Adrenal gland (tissue), 12 donors: Measurements from ENCODE around the gene MRPL28. TPM values are rescaled to one million over a fixed set of nuclear protein-coding genes. Genes with fewer than 3 reads are reported as not detected.
"Not testable (repeated sequence)": the region's sequence is repeated elsewhere in the genome, so short reads cannot be mapped to it uniquely, and the experiment has no call there.

Experiments
- DNase-seq, 7 donors: peaks; one replicate each; pipeline ENCODE4 v3.0.0-alpha.2; 2019 to 2020
- H3K27ac ChIP-seq, 5 donors: fragments of 200-600 bp; sonication (generic) in 4 of 5; 1 replicate in 3 of 5; 2 replicates in 2 of 5; pipeline versions ENCODE4 v1.5.1 to v1.8.0; 2016 to 2020; ENCODE audit warnings: mild to moderate bottlenecking in 1 of 5
- H3K27me3 ChIP-seq: fragments of 200-600 bp; 2 replicates; pipeline ENCODE4 v1.8.0; 2021
- H3K36me3 ChIP-seq, 2 donors: fragments of 200-600 bp; replicated peaks in 1 of 2; 1 replicate in 1 of 2; 2 replicates in 1 of 2; pipeline versions ENCODE4 v1.5.1 to v1.8.0; 2018 to 2022
- H3K4me1 ChIP-seq, 2 donors: fragments of 200-600 bp; replicated peaks in 1 of 2; 1 replicate in 1 of 2; 2 replicates in 1 of 2; pipeline versions ENCODE4 v1.5.1 to v1.8.0; 2018 to 2021
- H3K4me3 ChIP-seq, 4 donors: fragments of 200-600 bp; sonication (generic) in 3 of 4; one replicate each; pipeline ENCODE4 v1.5.1; 2016 to 2018
- H3K9me3 ChIP-seq, 3 donors: fragments of 200-600 bp; sonication (generic) in 1 of 3; replicated peaks in 1 of 3; 1 replicate in 2 of 3; 2 replicates in 1 of 3; pipeline versions ENCODE4 v1.5.1 to v1.8.0; 2016 to 2021
- POLR2A ChIP-seq, 2 donors: fragments of 450-650 bp; IDR thresholded peaks; one replicate each; pipeline ENCODE4 v1.6.1; 2017; ENCODE audit warnings: antibody characterized with exemption in 2 of 2, mild to moderate bottlenecking in 2 of 2, moderate library complexity in 1 of 2
- WGBS, 4 donors: extraction: QIAGEN DNeasy Blood & Tissue Kit in 2 of 4; methylation state at CpG; one replicate each; pipeline versions ENCODE4 v1.1.5 to v1.1.7; 2013 to 2017; 5-methylcytosine and 5-hydroxymethylcytosine counted together
- intact Hi-C, 2 donors: fragments of 100-400 bp; cut with DNase I; formaldehyde crosslinking; loops; one replicate each; pipeline versions ENCODE4 v1.14.1 to v1.15.0; 2022 to 2023
- polyA plus RNA-seq, 3 donors: library from polyadenylated mRNA; stranded (reverse); fragments of 200-250 nt in 2 of 3; fragments of 350-450 nt in 1 of 3; fragmentation: Illumina TruSeq in 1 of 3; extraction: RNeasy Lipid Tissue Mini Kit (QIAGEN cat#74804) in 1 of 3; gene quantifications; one replicate each; pipeline ENCODE4 v1.2.3, GENCODE V29; 2013 to 2014
- total RNA-seq, 9 donors: library from RNA; depleted of rRNA in 4 of 9; stranded (reverse); fragments of >200 nt in 4 of 9; fragments of 120-200 nt in 1 of 9; fragmentation: NEBNext Ultra II Directional in 1 of 9; extraction: Animal tissue kit (Norgen Biotek cat#: 25700) in 1 of 9; gene quantifications; one replicate each; pipeline versions ENCODE4 v1.1.0 to v1.2.4, GENCODE V29; 2013 to 2023
- TF ChIP-seq, protein P1 (sequence below), 6 experiments: fragments of 450-650 bp in 4 of 6; fragments of 200-600 bp in 2 of 6; sonication (generic) in 1 of 6; IDR thresholded peaks; 1 replicate in 5 of 6; 2 replicates in 1 of 6; pipeline versions ENCODE4 v1.5.1 to v1.8.0; 2016 to 2021; ENCODE audit warnings: antibody characterized with exemption in 6 of 6, mild to moderate bottlenecking in 2 of 6, moderate library complexity in 1 of 6
- donor health status: healthy with polysubstance abuse.
- donor health status: Bipolar disorder and iron deficiency.
- donor health status: DM: yes; HTN: yes; CAD: no.
- donor health status: DM: no; HTN: no; CAD: no.
- donor health status: DM: no; HTN: no; CAD: no.
- donor health status: DM: yes; HTN: yes; CAD: no.

The MRPL28 gene
- total and polyA plus RNA-seq, 12 donors, result 42.9 to 155 (median 81.4) TPM

DNA sequence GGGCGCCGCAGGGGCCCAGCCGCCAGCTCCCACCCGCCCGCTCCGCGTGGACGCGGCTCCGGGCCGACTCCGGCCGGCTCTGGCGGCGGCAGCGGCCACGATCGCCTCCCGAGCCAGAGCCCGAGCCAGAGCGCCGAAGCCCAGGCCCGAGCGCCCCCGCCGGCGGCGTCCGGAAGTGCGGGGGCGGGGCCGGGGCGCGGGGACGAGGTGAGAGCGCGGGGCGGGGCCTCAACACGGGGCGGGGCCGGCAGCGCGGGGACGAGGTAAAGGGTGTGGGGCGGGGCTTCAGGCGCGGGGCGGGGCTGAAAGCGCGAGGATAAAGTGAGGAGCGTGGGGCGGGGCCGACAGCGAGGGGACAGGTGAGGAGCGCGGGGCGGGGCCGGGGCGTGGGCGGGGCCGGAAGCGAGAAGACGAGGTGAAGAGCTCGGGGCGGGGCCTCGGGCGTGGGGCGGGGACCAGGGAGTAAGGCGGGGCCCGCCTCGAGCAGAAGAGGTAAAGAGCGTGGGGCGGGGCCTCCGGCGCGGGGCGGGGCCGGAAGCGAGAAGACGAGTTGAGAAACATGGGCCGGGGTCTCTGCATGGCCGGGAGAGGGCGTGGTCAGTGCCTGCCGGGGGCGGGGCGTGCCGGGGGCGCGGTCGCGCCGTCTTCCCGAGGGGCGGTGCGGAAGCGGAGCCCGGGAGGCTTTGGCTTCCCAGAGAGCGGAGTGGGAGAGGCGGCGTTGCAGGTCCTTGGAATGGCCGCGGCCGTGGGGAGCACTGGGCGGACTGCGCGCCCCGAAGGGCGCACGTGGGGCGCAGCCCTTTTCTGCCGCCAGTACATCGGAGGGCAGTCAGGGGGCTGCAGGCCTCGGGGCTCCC, 17.6 kb downstream of the MRPL28 start, which contains the start of gene AXIN1:
TSS of gene AXIN1 (minus strand) at position 177 of the 857 bp plus-strand sequence. CDS start 5,698 bp downstream, outside the sequence.
- WGBS, 4 donors, result 1 to 2% (median 1%) methylated on average over 16 to 113 of the region's 113 CpGs
- intact Hi-C loops, result loop anchor here (10.0 kb wide), 1 partner anchor 118 kb away; the partner anchor contains the start of gene FAM234A (in 2 of the 2)
- Histone ChIP-seq H3K27ac (peak within 1 kb of the TSS in 2 of 5 donors; percentile 47 to 85), H3K36me3 (no peaks in the 10 kb centered on the region), H3K4me3 (peak within 1 kb of the TSS in 3 of 4 donors; percentile 11 to 89 (median 56)), H3K9me3 (no peaks in the 10 kb centered on the region), H3K4me1 (peaks cover 19 to 28% of the 10 kb centered on the region in 2 donors), H3K27me3 (no peaks in the 10 kb centered on the region)
- TF ChIP-seq POLR2A (IDR thresholded peaks at IDR 0.05), result peak; percentile 49 to 58
- TF ChIP-seq, protein P1, sequence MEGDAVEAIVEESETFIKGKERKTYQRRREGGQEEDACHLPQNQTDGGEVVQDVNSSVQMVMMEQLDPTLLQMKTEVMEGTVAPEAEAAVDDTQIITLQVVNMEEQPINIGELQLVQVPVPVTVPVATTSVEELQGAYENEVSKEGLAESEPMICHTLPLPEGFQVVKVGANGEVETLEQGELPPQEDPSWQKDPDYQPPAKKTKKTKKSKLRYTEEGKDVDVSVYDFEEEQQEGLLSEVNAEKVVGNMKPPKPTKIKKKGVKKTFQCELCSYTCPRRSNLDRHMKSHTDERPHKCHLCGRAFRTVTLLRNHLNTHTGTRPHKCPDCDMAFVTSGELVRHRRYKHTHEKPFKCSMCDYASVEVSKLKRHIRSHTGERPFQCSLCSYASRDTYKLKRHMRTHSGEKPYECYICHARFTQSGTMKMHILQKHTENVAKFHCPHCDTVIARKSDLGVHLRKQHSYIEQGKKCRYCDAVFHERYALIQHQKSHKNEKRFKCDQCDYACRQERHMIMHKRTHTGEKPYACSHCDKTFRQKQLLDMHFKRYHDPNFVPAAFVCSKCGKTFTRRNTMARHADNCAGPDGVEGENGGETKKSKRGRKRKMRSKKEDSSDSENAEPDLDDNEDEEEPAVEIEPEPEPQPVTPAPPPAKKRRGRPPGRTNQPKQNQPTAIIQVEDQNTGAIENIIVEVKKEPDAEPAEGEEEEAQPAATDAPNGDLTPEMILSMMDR (IDR thresholded peaks at IDR 0.05), result peak in 3 of 6 experiments; percentile 47 to 72 (median 69)
- peak; percentile 100 for DNase-seq

DNA sequence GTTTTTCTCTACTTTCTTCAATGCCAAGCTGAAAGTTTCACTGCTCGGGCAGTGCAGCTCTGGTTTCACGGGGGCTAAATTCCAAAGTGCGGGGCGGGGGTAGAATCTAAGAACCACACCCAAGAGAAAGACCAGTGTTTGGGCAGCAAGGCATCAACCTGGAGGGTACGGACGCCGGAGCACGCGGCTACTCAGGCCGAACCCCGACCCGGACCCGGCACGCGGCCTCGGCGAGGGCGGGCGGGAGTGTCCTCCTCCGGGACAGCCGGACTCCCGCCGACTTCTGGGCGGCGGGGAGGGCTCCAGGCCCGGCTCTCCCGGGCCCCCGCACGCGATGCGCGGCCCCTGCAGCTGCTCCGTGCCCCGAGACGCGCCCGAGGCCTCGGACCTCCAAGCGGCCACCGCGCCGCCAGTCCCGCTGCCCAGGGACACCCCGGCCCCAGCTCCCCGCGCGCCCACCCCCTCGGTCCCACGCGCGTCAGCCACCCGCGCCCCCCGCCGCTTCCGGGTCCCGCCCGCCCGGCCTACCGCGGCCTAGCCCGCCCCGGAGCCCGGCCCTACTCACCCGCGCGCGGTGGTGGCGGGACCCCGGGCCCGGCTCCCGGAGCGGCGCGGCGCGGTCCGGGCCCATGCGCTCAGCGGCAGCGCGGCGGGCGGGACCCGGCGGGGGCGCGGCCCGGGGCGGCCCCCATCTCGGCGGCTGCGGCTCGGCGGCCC, 18.4 kb downstream of the MRPL28 start:
- peak overlapping the region in 2 of 5 donors; percentile 47 to 85 for H3K27ac ChIP-seq
- no peaks in the 10 kb centered on the region for H3K9me3 ChIP-seq
- intact Hi-C loops, result loop anchor here (10.0 kb wide), 1 partner anchor 117 kb away; the partner anchor contains the start of gene FAM234A (in 2 of the 2)
- H3K4me3 ChIP-seq, result peak overlapping the region in 3 of 4 donors; percentile 11 to 89 (median 56)
- no peaks in the 10 kb centered on the region for H3K27me3 ChIP-seq
- DNase-seq, result peak in 1 of 7 donors; percentile 58
- no peak for TF ChIP-seq POLR2A (IDR thresholded peaks at IDR 0.05)
- TF ChIP-seq, protein P1 (IDR thresholded peaks at IDR 0.05), result no peak
- H3K4me1 ChIP-seq, result peaks cover 19 to 28% of the 10 kb centered on the region in 2 donors
- 0 to 22% (median 2%) methylated on average over 4 to 93 of the region's 95 CpGs for WGBS, 4 donors
- H3K36me3 ChIP-seq, result no peaks in the 10 kb centered on the region

DNA sequence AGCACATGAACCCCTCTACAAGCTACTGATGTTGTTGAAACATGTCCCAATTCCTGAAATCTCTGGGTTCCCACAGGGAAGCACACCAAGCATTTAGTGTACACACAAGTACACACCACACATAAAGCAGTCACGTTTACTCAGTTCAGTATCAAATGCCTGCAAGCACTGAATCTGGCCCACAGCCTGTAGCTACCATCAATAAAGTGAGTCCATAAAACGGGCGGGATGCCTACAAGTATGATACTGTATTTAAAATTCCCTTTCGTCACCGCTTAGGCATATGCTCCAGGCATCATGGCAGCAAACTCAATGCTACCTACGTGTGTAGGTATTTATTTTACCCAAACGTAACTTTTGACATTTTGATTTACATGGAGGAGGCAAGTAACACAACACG, 20.1 kb downstream of the MRPL28 start:
- Histone ChIP-seq H3K27me3 (no peaks in the 10 kb centered on the region), H3K27ac (no peak overlapping the region), H3K36me3 (peaks cover 0 to 10% of the 10 kb centered on the region in 2 donors), H3K4me3 (no peak overlapping the region), H3K4me1 (peaks cover 19 to 28% of the 10 kb centered on the region in 2 donors), H3K9me3 (no peaks in the 10 kb centered on the region)
- WGBS, 4 donors, result 81 to 92% (median 88%) methylated on average over 8 of the region's 8 CpGs
- intact Hi-C loops, result loop anchor here (10.0 kb wide), 1 partner anchor 115 kb away; the partner anchor contains the start of gene FAM234A (in 2 of the 2)
- no peak for DNase-seq
- TF ChIP-seq POLR2A (IDR thresholded peaks at IDR 0.05), result no peak
- TF ChIP-seq, protein P1 (IDR thresholded peaks at IDR 0.05), result no peak

DNA sequence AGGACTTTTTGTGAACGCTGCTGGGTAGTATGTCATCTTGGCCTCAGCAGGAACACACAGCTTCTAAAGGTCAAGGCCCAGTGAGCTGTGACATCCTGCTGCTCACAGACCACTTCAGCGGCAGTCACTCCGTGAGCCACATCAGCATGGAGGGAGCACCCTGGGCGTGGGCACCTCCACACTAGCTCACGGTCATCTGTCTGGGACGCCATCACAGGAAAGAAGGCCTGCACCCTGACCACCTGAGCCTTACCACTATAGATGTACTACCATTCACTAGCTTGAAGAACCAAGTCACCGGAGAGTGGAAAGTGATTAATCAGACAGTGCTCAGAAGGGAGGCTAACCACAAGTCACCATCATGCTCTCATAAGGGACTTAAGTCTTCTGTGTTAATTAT, 21.1 kb downstream of the MRPL28 start:
- Histone ChIP-seq H3K4me3 (no peak overlapping the region), H3K4me1 (peaks cover 19 to 28% of the 10 kb centered on the region in 2 donors), H3K9me3 (no peaks in the 10 kb centered on the region), H3K27ac (peak overlapping the region in 1 of 5 donors; percentile 58), H3K27me3 (no peaks in the 10 kb centered on the region), H3K36me3 (peaks cover 0 to 10% of the 10 kb centered on the region in 2 donors)
- WGBS, 4 donors, result 38 to 53% (median 44%) methylated on average over 6 to 7 of the region's 7 CpGs
- intact Hi-C loops, result no loop called here
- peak in 6 of 7 donors; percentile 30 to 75 (median 64) for DNase-seq
- peak in 1 of 2 donors; percentile 40 for TF ChIP-seq POLR2A (IDR thresholded peaks at IDR 0.05)
- TF ChIP-seq, protein P1 (IDR thresholded peaks at IDR 0.05), result no peak

DNA sequence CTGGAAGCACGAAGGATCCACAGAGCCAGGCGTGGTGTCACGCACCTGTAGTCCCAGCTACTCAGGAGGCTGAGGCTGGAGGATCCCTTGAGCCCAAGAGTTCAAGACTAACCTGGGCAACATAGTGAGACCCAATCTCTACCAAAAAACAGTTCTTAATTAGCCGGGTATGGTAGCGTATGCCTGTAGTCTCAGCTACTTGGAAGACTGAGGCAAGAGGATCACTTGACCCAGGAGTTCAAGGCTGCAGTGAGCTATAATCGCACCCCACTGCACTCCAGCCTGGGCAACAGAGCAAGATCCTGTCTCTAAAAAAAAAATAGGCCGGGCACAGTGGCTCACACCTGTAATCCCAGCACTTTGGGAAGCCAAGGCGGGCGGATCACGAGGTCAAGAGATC, 21.8 kb downstream of the MRPL28 start:
- intact Hi-C loops, H3K36me3 ChIP-seq: not testable (repeated sequence)
- 78 to 91% (median 82%) methylated on average over 7 to 10 of the region's 10 CpGs for WGBS, 4 donors

More for the DNA sequence above, 21.8 kb downstream of the MRPL28 start:
- H3K4me3 ChIP-seq, DNase-seq, H3K9me3 ChIP-seq, H3K27ac ChIP-seq, H3K27me3 ChIP-seq: not testable (repeated sequence)
- peaks cover 19 to 28% of the 10 kb centered on the region in 2 donors for H3K4me1 ChIP-seq
